BJ (cell line): ENCODE measurements around the gene RPS21. TPM values are rescaled to one million over a fixed set of nuclear protein-coding genes. Genes with fewer than 3 reads are reported as not detected.

Experiments used
- CTCF ChIA-PET: fragments of 350-600 bp; formaldehyde crosslinking; extraction: SDS; loops from one replicate; lab custom pipeline; 2021; ENCODE audit warnings: antibody characterized with exemption, inconsistent platforms; lab: Yijun Ruan, JAX
- POLR2A ChIA-PET: fragments of 300-600 bp; sonication (Branson Sonifier 250); formaldehyde crosslinking; extraction: SDS; loops from one replicate; lab custom pipeline; 2021; ENCODE audit warnings: antibody characterized with exemption; lab: Charles Lee
- DNase-seq: peaks from one replicate; pipeline ENCODE4 v3.0.0-alpha.2; 2011; ENCODE audit warnings: low read depth
- H3K27me3 ChIP-seq: 2 replicates; pipeline ENCODE4 v1.6.0; 2011; ENCODE audit warnings: low read length; ENCODE audit not compliant: control insufficient read depth, insufficient read depth
- H3K36me3 ChIP-seq: 2 replicates; pipeline ENCODE4 v1.5.1; 2011; ENCODE audit warnings: low read length; ENCODE audit not compliant: control insufficient read depth, insufficient read depth
- H3K4me3 ChIP-seq: 2 replicates; pipeline ENCODE4 v1.5.1; 2011; ENCODE audit warnings: low read depth, mild to moderate bottlenecking, control low read depth, low read length
- polyA plus RNA-seq: library from polyadenylated mRNA; depleted of rRNA; stranded (reverse); fragments of >200 nt; gene quantifications from 2 replicates; pipeline ENCODE4 v1.2.3, GENCODE V29; 2011
- TF ChIP-seq, protein P1 (sequence below): IDR thresholded peaks from 2 replicates; pipeline ENCODE4 v1.5.1; 2011; ENCODE audit warnings: low read depth, mild to moderate bottlenecking, control low read depth, inconsistent platforms, low read length, moderate library complexity; ENCODE audit not compliant: insufficient read depth

The RPS21 gene
- polyA plus RNA-seq, 1 experiment = 3,818 TPM

DNA sequence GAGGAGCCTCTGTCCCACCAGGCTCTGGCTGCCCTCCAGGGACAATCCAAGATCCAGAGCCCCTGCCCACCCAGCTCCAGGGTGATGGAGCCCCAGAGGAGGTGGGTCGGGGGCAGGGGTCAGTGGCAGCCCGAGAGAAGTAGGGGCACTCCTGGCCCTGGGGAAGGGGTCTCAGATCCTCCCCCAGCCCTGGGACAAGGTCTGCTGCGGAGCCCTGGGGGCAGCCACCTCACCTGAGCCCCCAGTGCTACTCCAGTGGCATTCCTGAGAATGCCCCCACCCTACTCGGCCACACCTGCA lies 17.1 kb upstream of the RPS21 start:
- Histone ChIP-seq H3K4me3 (no peak overlapping the region), H3K36me3 (no peaks in the 10 kb centered on the region), H3K27me3 (peaks cover 3% of the 10 kb centered on the region; the same call in 1 of the 2 replicates)
- ChIA-PET POLR2A (no interaction called here), CTCF (interaction anchor here (1.2 to 5.8 kb wide), 4 partner anchors 11 to 66 kb away, joined by 3 to 55 read pairs (median 10); partner anchors contain the start of gene ADRM1)
- TF ChIP-seq, protein P1, sequence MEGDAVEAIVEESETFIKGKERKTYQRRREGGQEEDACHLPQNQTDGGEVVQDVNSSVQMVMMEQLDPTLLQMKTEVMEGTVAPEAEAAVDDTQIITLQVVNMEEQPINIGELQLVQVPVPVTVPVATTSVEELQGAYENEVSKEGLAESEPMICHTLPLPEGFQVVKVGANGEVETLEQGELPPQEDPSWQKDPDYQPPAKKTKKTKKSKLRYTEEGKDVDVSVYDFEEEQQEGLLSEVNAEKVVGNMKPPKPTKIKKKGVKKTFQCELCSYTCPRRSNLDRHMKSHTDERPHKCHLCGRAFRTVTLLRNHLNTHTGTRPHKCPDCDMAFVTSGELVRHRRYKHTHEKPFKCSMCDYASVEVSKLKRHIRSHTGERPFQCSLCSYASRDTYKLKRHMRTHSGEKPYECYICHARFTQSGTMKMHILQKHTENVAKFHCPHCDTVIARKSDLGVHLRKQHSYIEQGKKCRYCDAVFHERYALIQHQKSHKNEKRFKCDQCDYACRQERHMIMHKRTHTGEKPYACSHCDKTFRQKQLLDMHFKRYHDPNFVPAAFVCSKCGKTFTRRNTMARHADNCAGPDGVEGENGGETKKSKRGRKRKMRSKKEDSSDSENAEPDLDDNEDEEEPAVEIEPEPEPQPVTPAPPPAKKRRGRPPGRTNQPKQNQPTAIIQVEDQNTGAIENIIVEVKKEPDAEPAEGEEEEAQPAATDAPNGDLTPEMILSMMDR = no peak
- DNase-seq = no peak

DNA sequence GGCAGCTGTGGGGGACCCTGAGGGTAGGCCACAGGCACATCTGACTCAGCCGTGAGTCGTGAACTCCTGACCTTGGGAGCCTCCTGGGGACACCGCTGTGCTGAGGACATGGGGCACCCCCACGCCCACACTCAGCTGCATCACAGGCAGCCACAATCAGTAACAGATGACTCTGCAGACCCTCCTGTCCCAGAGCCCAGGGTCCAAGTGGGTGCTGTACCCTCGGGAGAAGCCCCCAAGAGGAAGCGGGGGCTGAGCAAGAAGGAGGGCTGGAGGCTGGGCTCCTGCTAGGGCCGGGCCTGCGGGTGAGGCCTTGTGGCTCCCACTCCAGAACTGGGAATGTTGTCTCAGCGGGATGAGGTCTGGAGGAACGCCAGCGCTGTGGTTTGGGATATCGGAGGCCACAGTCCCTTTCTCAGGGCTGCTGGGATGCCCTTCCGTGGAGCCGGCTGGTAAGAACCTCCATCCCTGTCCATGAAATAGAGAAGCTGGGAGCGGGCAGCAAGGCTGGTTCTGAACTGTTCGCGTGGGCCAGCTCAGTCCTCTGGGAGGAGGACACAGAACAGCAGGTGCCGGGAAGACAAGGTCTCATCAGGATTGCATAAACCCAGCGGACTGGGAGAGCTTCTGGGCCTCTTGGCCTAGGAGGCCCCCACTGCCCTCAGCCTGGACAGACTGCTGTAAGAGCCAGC lies 16.6 kb upstream of the RPS21 start:
- TF ChIP-seq, protein P1 = no peak
- Histone ChIP-seq H3K4me3 (no peak overlapping the region), H3K27me3 (peaks cover 3% of the 10 kb centered on the region; the same call in 1 of the 2 replicates), H3K36me3 (no peaks in the 10 kb centered on the region)
- ChIA-PET CTCF (interaction anchor here (1.2 to 5.8 kb wide), 4 partner anchors 11 to 66 kb away, joined by 3 to 55 read pairs (median 10); partner anchors contain the start of gene ADRM1), POLR2A (no interaction called here)
- DNase-seq = peak; percentile 31

DNA sequence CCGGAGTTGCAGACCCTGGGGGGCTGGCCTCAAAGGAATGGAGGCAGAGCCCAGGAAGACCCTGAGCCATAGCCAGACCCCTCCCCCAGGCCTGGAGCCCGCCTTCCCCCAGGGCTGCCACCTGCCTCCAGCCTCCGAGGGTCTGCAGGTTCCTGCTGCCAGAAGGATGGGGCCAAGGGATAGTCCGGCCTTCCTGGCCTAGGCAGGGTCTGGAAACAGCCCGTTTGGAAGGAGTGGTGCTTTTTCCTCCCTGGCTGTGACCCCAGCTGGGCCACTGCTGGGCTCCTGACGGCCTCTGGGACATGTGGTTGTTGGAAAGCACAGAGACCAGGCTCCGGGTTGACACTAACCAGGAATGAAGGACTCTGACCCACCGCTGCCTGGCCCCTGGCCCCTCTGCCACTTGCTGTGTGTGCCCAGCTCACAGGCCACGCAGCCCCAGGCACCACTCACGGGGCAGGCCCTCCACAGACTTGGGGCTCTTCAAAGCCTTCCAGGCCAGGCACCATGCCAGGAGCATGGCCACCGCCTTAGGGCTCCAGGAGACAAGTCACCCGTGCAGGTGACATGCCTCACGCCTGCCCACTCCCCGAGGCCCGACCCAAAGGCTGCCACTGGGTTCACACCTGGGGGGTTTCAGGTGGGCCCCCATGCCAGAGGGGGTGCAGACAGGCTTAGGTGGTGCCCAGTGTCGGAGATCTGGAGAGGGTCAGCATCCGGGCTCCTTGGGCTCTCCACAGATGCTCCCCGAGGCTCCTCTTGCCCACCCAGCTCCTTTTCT lies 15.9 kb upstream of the RPS21 start:
- no peaks in the 10 kb centered on the region for H3K36me3 ChIP-seq
- CTCF ChIA-PET = interaction anchor here (1.3 to 5.8 kb wide), 3 partner anchors 10 to 67 kb away, joined by 3 to 55 read pairs (median 17); partner anchors contain the start of gene ADRM1
- H3K4me3 ChIP-seq = no peak overlapping the region
- POLR2A ChIA-PET = no interaction called here
- DNase-seq = no peak
- peaks cover 2% of the 10 kb centered on the region; the same call in 1 of the 2 replicates for H3K27me3 ChIP-seq
- TF ChIP-seq, protein P1 = no peak

DNA sequence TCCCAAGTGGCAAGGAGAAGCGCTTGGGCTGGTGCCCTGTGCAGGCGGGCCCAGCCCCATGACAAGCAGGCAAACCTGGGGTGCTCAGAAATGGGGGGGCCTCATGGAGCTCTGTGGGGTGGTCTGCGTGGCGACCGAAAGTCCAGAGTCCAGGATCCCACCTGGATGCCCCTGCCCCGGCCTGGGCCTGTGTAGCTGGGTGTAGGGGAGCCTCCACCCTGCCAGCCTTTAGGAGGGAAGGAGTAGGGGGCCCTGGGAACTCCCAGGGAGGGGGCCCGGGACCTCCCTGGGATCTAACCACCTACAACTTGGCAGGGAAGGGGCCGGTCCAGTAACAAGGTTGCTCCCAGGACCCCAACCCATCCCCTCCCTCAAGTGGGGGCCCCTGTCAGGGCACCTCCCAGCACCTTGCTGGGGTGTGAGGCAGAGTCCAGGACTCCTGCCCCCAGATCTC lies 15.3 kb upstream of the RPS21 start:
- Histone ChIP-seq H3K36me3 (no peaks in the 10 kb centered on the region), H3K4me3 (no peak overlapping the region), H3K27me3 (no peaks in the 10 kb centered on the region)
- TF ChIP-seq, protein P1 = no peak
- no peak for DNase-seq
- POLR2A ChIA-PET = no interaction called here
- CTCF ChIA-PET = interaction anchor here (0.7 to 1.2 kb wide), 2 partner anchors 11 to 14 kb away, joined by 3 to 8 read pairs; no protein-coding TSS in a partner anchor
